Measurements from ENCODE around the gene UBA5.
A peak's percentile ranks its signal among the peaks of the same experiment; 100 is the strongest.

The UBA5 gene

DNA sequence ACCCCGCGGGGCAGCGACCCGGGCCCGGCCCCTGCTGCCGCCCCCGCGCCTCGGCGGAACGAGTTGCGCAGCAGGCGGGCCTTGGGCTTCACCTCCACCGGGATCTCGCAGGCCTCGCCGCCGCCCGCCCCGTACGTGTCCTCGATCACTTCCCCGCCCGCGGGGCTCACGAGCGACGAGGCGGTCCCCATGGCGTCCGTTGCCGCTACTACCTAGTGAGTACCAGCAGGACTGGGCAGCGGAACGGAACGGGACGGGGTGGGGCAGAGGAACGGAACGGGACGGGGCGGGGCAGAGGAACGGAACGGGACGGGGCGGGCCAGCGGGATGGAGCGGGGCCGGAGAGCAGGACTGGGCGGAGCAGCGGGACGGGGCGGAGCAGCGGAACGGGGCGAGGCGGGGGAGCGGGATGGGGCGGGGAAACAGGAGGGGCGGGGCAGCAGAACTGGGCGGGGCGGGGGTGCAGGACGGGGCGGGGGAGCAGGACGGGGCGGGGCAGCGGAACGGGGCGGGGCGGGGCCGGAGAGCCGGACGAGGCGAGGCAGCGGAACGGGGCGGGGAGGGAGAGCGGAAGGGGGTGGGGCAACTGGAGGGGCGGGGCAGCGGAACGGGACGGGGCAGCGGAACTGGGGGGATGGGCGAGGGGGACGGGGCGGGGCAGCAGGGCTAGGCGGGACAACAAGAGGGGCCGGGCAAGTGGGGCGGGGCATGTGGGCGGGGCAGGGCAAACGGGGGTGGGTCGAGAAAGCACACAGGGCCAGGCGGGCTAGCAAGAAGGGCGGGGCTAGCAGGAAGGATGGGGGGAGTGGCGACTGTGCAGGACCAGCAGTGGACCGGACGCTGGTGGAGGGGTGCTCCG lies 62.3 kb downstream of the UBA5 start, which contains the start of gene NPHP3:
Gene NPHP3, minus strand, starts transcription at position 245 of the 859 bp plus-strand sequence. Its CDS starts 54 bp downstream, at position 191.
- peak; percentile 97 for DNase-seq

DNA sequence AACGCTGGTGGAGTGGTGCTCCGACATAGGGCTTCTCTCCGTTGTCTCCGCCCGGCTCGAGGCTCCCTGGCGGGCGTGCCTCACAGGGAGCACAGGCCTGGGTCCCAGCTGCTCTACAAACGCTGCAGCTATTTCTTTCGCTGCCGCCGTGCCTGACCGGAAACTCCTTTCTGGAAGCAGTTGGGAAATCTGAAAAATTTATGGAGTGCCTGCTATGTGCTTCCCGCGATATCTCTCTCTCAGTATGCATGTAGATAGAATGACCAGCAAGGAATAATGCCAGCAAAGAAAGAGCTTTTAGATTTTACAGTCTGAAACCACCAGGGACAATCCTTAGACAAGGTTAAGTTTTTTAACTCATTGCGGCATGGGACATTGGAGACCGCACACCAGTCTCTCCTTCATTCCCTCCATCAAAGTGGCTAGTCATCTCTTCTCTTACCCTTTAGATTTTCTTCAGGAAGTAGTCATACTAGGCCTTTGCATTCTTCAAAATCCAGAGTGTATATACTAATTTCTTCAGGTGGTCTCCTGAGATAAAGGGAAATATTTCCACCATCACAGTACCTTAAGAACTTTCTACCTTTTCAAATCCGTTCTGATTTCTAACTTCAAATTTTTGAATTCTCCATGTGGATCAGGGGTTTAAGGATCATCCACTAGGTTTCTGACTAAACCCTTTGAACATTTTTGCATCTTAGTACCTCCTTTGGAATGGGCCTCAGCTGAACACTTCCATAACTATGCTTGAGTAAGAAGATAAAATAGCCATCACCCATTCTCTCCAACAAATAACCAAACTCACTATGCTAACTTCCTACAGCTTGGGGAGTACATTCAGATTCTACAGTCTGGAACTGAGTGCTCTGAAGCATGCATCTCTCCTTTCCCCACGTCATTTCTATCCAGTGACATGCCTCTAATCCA lies 63.2 kb downstream of the UBA5 start:
- DNase-seq, result no peak

DNA sequence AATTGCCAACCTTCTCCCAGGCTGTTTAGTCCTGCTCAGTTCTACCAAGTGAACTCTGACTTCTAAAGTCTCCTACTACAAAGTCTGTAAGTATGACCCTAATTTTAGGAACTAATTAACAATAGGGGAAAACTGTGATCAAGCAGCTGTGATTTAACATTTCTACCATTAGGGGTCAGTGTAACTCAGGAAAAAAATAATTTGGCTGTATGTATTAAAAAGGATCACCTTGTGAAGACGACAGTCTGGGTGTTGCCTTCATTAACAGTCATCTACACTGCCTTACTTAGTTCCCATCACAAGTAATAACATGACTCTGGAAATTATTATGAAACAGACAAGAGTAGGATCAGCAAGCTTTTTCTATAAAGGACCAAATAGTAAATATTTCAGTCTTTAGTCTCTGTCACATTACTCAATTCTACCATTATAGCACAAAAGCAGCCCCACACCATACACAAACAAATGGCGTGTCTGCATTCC lies 66.3 kb downstream of the UBA5 start:
- DNase-seq, result no peak

Data from stimulated activated CD8-positive, alpha-beta memory T cell treated with anti-CD3 and anti-CD28 coated beads, Interleukin-4, amount 100 ng/mL, for 48 hours (primary cell).